GM18868 (cell line): ENCODE measurements around the gene SUGCT.
"Not testable (repeated sequence)": the region's sequence is repeated elsewhere in the genome, so short reads cannot be mapped to it uniquely, and the experiment has no call there.

Source experiments
- ATAC-seq: cut with Tn5 transposase; IDR thresholded peaks from one replicate; pipeline ENCODE4 v1.9.1; 2021; ENCODE audit warnings: mild to moderate bottlenecking, moderate library complexity; ENCODE audit not compliant: unreplicated experiment

Gene SUGCT

DNA sequence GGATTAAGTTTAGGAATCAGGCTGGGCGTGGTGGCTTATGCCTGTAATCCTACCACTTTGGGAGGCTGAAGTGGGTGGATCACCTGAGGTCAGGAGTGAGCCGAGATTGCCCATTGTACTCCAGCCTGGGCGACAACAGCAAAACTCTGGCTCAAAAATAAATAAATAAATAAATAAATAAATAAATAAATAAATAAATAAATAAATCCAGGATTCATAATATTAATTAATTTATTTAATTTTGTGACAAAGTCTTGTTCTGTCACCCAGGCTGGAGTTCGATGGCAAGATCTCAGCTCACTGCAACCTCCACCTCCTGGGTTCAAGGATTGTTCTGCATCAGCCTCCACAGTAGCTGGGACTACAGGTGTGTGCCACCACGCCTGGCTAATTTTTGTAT, 4.2 kb downstream of the SUGCT start:
- ATAC-seq, result no peak

DNA sequence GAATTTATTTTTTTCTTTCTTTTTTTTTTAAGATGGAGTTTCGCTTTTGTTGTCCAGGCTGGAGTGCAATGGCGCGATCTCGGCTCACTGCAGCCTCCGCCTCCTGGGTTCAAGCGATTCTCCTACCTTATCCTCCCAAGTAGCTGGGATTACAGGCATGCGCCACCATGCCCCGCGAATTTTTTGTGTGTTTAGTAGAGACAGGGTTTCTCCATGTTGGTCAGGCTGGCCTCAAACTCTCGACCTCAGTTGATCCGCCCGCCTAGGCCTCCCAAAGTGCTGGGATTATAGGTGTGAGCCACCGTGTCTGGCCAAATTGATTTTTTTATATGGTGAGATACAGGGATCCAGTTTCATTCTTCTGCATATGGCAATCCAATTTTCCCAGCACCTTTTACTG, 5.1 kb downstream of the SUGCT start:
- ATAC-seq, result not testable (repeated sequence)

DNA sequence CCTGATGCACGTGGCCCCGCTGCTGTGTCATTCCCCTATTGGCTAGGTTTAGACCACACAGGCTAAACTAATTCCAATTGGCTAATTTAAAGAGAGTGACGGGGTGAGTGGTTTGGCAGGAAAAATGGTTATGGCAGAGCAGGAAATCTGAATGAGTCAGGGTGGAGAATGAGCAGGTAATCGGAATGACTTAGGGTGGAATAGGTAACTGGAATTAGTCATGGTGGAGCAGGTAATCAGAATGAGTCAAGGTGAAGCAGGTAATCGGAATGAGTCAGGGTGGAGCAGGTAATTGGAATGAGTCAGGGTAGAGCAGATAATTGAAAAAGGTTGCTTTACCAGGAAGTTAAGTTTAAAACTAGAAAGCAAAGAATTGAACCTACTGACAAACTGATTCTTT, 7.1 kb downstream of the SUGCT start:
- not testable (repeated sequence) for ATAC-seq

DNA sequence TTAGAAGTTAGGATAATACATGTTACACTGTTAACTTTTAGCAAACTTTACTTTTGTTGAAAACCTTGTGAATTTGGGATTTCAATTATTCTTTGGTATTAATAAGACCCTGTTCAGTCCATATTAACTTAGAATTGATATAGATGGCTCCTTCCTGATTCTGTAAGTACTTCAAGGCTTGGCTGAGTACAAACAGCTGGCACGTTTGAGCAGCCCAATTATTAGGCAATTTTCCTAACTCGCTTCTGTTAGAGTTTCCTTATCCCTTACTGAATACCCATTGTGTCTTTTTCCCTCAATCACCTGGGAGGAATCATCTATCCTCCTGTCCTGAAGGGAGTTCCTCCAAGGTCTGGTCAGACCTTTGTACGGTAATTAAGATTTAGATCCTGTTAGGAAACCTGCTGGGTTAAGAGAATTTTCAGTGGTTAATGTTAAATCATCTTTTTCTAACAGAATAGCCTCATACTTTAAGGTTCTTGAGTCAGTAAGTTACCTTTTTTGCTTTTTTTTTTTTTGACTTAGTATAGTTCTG, 10.9 kb downstream of the SUGCT start:
- not testable (repeated sequence) for ATAC-seq

DNA sequence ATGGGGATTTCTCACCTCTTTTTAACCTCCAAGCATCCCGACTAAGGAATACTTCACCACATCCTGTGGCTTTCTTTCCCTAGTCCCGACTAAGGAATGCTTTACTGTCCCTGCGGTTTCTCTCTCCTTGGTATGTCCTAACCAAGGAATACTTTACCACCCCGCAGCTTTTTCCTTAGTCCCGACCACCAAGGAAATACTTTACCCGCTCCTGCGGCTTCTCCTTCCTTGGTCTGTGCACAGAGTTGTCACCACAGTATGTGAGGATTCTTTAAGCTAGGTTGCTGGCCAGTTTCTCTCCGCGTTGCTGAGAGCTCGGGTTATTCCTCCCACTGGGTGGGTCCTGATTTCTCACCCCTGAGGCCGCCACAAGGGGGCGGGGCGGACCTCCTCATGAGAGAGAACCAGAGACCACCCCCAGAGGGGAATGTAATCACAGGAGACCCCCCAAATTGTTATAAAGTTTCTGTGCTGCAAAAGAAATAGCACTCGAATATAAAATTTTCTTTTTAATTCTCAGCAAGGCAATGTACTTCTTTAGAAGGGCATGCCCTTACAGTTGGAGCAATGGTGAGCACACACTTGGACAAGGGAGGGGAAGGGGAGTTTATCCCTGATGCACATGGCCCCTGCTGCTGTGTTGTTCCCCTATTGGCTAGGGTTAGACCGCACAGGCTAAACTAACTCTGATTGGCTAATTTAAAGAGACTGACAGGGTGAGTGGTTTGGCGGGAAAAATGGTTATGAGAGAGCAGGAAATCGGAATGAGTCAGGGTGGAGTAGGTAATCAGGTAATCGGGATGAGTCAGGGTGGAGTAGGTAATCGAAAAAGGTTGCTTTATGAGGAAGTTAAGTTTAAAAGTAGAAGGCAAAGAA, 12.8 kb downstream of the SUGCT start:
- ATAC-seq, result no peak

DNA sequence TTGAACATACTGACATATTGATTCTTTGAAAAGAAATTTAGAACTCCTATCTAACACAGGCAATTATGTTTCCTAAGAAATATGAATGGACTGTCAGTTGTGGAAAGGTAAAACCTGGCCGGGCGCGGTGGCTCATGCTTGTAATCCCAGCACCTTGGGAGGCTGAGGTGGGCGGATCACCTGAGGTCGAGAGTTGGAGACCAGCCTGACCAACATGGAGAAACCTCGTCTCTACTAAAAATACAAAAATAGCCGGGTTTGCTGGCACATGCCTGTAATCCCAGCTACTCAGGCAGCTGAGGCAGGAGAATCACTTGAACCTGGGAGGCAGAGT, 13.4 kb downstream of the SUGCT start:
- ATAC-seq, result not testable (repeated sequence)

DNA sequence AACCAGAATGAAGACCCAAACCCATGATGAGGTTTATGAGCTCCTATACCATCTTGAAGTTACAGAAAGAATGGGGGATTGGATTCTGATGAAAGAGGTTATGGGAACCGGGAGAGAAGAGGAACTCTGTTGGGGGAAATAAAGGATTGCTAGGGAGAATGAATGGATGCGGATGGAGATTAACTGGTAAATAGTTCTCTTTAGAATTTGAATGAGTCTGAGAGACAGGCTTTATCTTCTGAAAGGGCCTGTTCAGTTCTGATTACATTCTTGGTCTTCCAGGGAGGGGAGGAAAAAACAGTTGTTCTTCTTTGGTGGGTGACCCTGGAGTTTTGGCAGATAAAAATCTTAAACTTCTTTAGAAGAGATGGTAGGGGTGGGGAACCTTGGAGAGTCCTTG, 13.9 kb downstream of the SUGCT start:
- no peak for ATAC-seq

DNA sequence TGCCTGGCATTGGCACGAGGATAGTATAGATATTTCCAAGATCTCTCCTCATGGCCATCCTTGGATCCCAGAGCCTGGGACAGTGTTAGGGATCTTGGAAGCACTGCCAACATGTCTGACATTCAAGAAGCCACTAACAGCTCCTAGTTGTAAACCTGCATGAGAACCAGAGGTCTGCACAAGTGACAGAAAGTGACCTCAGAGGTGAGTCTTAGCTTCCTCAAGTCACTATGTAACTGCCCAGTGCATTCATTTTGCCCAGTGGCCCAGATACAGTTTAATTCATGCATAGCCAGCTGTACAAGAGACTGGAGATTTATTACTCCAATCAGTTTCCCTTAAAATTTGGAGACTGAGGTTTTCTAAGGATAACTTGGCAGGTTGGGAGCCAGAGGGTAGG, 16.7 kb downstream of the SUGCT start:
- ATAC-seq, result no peak

DNA sequence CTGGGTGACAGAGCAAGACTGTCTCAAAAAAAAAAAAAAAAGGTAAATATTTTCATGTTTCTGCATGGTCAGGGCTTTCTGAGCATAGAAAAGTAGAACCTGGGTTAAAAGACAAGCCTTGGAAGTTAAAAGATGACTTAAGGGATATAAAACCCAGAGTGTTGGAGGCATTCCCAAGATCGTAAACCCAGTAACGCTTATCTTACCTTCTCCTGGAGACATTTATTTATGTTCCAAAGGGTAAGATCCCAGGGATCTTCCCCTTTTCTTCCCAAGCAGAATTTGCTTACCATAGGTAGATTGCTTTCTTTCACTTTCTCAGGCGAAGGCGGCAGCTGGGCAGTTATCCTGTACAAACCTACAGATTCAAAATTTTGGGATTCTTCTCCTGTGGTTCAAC, 22.2 kb downstream of the SUGCT start:
- ATAC-seq, result no peak

DNA sequence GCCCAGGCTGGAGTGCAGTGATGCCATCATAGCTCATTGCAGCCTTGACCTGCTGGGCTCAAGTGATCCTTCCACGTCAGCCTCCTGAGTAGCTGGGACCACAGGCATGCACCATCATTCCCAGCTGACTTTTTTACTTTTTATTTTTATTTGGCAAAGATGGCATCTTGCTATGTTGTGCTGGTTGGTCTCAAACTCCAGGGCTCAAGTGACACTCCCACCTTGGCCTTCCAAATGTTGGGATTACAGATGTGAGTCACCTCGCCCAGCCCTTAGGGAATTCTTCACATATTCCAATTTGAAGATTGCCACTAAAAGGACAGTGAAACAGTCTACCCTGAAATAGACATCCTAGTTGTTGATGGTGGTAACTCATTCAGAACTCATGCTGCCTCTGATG, 27.7 kb downstream of the SUGCT start:
- no peak for ATAC-seq

DNA sequence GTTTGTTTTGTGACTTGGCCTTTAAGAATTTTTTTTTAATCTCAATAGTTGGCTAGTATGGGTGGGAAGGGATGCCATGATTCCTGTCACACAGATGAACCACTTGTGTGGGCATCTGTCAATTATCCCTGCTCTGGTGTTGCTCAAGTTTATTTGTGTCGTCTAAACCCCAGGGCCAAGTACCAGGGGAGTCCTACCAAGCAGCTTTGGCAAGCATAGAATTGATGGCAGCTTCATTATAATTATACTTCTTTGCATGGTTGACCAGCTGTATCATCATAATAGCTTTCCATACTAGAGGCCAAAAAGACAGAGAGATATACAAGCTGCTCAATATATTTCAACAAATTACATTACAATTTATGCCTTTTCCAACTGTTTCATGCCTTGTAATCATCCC, 30.4 kb downstream of the SUGCT start:
- no peak for ATAC-seq

DNA sequence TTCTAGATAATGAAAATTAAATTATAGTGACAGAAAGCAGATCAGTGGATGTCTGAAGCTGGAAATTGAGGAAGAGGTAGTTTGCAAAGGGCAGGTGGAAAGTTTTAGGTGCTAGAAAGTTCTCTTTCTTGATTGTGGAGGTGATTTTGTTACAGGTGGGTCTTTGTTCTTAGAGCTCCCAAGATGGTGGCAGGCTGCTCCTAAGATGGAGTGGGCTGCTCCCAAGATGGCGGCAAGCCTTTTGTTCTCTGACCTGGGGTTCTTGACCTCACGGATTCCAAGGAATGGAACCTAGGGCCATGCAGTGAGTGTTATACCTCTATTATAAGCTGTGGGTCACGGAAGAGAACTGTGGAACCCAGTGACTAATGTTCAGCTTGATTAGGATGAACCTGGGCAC, 32.5 kb downstream of the SUGCT start:
- ATAC-seq, result no peak

DNA sequence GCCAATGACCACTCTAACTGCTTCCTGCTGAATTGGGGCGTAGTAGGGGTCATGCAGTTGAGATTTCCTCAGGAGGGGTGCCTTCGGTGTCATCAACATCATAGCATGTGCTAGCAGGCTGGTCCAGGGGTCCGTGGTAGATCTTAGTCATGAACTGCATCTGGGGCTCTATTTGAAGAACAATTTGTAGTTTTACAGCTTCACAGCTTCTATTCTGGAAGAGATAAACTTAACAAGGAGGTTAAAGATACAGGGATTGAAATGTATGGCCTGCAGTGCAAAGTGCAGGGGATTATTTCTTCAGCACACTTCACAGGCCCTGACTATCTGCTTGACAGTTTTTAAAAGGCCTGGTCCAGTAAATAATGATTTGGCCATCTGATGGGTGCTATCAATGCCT, 33.5 kb downstream of the SUGCT start:
- ATAC-seq, result not testable (repeated sequence)

DNA sequence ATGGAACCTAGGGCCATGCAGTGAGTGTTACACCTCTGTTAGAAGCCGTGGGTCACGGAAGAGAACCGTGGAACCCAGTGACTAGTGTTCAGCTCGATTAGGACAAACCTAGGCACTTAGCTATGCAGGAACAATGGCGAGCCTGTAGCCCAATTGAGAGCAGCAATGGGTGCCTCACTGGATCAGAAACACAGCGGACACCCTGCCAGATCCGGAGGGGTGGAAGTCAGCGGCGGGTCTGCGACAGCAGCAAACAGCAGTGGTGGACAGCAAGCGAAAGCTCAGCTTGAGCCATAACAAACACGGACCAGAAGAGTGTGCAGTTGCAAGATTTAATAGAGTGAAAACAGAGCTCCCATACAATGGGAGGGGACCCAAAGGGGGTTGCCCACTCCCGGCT, 38.3 kb downstream of the SUGCT start:
- ATAC-seq, result not testable (repeated sequence)

DNA sequence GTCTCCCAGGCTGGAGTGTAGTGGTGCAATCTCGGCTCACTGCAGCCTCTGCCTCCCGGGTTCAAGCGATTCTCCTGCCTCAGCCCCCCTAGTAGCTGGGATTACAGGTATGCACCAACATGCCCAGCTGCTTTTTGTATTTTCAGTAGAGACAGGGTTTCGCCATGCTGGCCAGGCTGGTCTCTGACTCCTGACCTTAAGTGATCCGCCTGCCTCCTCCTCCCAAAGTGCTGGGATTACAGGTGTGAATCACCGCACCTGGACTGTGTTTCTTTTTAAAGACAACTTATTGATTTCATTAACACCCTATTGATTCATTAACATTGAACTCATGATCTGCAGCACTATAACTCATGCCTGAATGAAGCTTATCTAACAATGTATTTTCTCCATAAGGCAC, 40.5 kb downstream of the SUGCT start:
- not testable (repeated sequence) for ATAC-seq

DNA sequence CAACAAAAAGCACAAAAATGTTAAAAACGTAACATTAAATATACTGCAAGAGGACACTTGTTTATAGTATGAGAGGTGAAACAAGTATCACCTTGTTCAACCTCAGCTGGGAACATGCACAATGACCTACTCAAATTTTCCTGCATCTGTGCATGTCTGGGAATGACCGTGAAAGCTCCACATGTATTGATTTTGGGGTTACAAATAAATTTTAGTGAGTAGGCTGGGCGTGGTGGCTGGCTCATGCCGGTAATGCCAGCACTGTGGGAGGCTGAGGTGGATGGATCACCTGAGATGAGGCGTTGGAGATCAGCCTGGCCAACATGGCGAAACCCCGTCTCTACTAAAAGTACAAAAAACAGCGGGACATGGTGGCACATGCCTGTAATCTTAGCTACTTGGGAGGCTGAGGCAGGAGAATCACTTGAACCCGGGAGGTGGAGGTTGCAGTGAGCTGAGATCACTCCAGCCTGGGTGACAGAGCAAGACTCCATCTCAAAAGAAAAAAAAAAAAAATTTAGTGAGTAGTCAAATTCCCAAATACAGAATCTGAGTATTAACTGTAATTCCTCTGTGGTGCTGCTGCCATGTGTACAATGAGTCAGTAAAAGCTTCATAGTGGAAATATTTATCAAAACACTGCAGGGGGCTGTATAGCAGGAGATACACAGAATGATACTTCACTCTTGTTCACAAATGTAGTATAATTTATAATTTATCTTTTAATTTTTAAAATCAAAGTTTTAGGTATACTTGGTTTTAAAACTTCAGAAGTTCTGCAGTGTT, 41.1 kb downstream of the SUGCT start:
- no peak for ATAC-seq

DNA sequence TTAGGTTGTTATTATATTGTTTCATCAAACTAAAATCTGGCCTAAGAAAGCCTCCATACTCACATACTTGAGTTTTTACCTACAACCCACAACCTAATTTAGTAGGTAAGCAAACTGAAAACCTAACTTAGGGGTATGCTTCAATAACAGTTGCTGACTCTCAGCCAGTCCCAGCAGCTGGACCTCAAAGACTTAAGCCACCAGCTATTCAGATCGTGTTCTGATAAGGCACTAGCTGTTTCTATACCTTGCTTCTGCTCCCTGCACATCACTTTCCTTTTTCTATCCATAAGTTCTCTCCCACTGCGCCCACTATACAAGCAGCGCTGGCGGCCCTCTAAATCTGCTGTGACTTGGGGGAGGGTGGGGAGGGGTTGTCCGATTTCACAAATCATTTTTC, 42.3 kb downstream of the SUGCT start:
- ATAC-seq, result no peak

DNA sequence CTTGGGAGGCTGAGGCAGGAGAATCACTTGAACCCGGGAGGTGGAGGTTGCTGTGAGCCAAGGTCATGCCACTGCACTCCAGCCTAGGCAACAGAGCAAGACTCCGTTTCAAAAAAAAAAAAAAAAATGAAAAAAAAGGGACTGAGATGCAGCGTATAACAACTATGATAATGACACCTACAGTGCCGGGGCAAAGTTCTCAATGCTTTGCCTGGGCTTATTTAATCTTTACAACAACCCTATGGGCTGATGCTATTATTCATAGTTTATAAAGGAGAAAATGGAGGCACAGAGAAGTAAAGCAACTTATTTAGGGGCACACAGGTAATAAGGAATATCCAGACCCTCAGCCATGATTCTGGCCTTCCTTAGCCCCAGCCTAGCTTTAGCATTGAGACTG, 47.6 kb downstream of the SUGCT start:
- ATAC-seq, result no peak

DNA sequence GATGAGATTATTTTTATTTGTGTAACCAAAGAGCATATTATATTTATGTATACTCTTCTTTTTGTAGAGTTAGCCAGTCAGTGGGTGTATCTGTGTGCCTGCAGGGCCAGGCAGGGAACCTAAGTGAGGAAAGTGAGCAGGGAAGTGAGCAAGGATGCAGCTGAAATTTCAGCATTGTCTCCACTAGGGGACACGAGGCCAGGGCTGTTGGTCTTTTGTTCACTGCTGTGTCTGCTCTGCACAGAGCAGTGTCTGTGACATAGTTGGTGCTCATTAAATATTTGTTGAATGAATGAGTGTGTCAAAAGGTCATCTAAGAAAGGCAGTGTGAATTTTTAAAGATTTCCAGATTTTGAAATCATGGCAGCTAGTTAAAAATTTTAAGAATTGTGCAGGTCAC, 51.8 kb downstream of the SUGCT start:
- ATAC-seq, result no peak

DNA sequence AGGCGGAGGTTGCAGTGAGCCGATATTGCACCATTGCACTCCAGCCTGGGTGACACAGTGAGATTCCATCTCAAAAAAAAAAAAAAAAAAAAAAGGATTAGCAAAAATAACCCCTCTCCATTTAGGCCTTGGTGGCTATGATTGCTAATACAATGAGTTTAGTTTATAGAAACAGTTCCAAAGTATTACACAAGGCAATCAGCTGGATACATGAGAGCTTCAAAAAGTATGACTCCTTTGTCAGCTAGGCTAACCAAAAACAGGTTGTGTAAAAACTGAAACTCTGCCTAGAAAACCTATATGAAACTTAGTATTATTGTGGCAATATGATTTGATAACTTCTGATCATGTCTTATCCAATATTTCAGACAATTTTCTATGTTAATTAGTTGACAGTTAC, 57.2 kb downstream of the SUGCT start:
- no peak for ATAC-seq

DNA sequence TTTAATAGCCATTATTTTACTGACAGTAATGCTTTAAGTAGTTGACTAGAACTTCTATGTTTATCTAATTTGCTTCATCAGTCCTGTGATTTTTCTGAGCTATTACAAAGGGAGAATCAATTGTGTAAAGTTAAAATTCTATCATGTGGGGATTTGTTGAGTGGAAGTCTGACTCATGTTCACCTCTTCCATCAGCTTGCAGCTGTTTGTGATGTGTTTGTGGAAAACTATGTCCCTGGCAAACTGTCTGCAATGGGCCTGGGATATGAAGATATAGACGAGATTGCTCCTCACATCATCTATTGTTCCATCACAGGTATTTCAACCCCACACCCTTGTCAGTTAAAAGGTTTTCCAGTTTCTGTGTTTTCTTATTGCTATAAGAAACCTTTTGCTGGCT, 59.9 kb downstream of the SUGCT start:
- ATAC-seq, result no peak

DNA sequence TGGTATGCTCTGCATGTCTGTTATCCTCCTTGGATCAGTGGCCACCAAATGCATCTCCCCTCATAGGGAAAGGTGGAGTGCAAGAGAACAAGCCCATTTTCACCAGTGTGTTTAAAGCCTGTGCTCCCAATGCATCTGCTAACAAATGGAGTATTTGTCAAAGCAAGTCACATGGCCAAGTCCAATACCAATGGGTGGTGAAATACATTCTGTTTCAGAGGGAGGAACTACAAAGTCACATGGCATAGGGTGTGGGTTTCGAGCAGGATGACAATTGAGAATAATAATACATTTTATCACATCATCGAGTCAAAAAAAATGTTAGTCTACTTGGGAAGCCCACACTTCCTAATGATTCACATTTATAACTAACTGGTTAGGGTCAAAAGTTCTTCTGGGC, 62.7 kb downstream of the SUGCT start:
- no peak for ATAC-seq
